ENCODE measurements around the gene MCL1.

Gene MCL1

GRCh38 chr1:150544204-150544603 lies 35.2 kb downstream of the MCL1 start:
- TF ChIP-seq CTCF (IDR thresholded peaks at IDR 0.05): no peak

- no peak for TF ChIP-seq CTCF (IDR thresholded peaks at IDR 0.05)
Measured at GRCh38 chr1:150543500-150544143, 35.8 kb downstream of the MCL1 start.

- no peak for TF ChIP-seq CTCF (IDR thresholded peaks at IDR 0.05)
Measured at GRCh38 chr1:150537732-150538684, 41.4 kb downstream of the MCL1 start.

GRCh38 chr1:150536836-150537731 lies 42.3 kb downstream of the MCL1 start:
- no peak for TF ChIP-seq CTCF (IDR thresholded peaks at IDR 0.05)

- TF ChIP-seq CTCF (IDR thresholded peaks at IDR 0.05): no peak
Measured at GRCh38 chr1:150535511-150536287, 43.7 kb downstream of the MCL1 start.

GRCh38 chr1:150534002-150534401 lies 45.4 kb downstream of the MCL1 start:
- no peak for TF ChIP-seq CTCF (IDR thresholded peaks at IDR 0.05)
